Loucy (cell line): ENCODE data around the gene GNL3.

Source experiments
- H2AFZ ChIP-seq: fragments of 200-600 bp; sonication (generic); 2 replicates; pipeline ENCODE4 v1.6.0; 2016; ENCODE audit warnings: antibody characterized with exemption, mild to moderate bottlenecking, low read length, moderate library complexity
- H3F3A ChIP-seq: fragments of 200-600 bp; 2 replicates; pipeline ENCODE4 v1.6.0; 2016; ENCODE audit warnings: antibody characterized with exemption, low read depth, mild to moderate bottlenecking
- H3K27me3 ChIP-seq: fragments of 200-600 bp; sonication (generic); 2 replicates; pipeline ENCODE4 v1.6.1; 2014; ENCODE audit warnings: low read length, mild to moderate bottlenecking; ENCODE audit not compliant: insufficient read depth, poor library complexity, severe bottlenecking
- H3K36me3 ChIP-seq: fragments of 200-600 bp; sonication (generic); 2 replicates; pipeline ENCODE4 v1.6.1; 2016; ENCODE audit warnings: low read length; ENCODE audit not compliant: insufficient read depth
- H3K4me1 ChIP-seq: fragments of 200-600 bp; sonication (generic); 2 replicates; pipeline ENCODE4 v1.5.1; 2014; ENCODE audit warnings: low read length, mild to moderate bottlenecking; ENCODE audit not compliant: insufficient read depth, poor library complexity, severe bottlenecking
- H3K4me2 ChIP-seq: fragments of 200-600 bp; sonication (generic); 2 replicates; pipeline ENCODE4 v1.6.0; 2014; ENCODE audit warnings: antibody characterized with exemption, low read length, low read depth, mild to moderate bottlenecking; ENCODE audit not compliant: poor library complexity, severe bottlenecking
- H3K4me3 ChIP-seq: fragments of 200-600 bp; sonication (generic); 2 replicates; pipeline ENCODE4 v1.5.1; 2014; ENCODE audit warnings: low read length, mild to moderate bottlenecking, mixed read lengths; ENCODE audit not compliant: poor library complexity, severe bottlenecking
- H3K79me2 ChIP-seq: fragments of 200-600 bp; sonication (generic); 2 replicates; pipeline ENCODE4 v1.6.1; 2014; ENCODE audit warnings: low read length; ENCODE audit not compliant: insufficient read depth
- H3K9ac ChIP-seq: fragments of 200-600 bp; sonication (generic); 2 replicates; pipeline ENCODE4 v1.6.0; 2014; ENCODE audit warnings: mild to moderate bottlenecking, low read depth, low read length, moderate library complexity; ENCODE audit not compliant: poor library complexity, severe bottlenecking
- H3K9me2 ChIP-seq: fragments of 200-600 bp; sonication (generic); replicated peaks from 2 replicates; pipeline ENCODE4 v1.6.1; 2016; ENCODE audit warnings: low read depth, low read length, mixed read lengths
- H3K9me3 ChIP-seq: fragments of 200-600 bp; sonication (generic); 2 replicates; pipeline ENCODE4 v1.6.1; 2014; ENCODE audit warnings: mild to moderate bottlenecking, antibody characterized with exemption, low read length, low read depth; ENCODE audit not compliant: insufficient read depth
- H4K20me1 ChIP-seq: fragments of 200-600 bp; sonication (generic); 2 replicates; pipeline ENCODE4 v1.6.0; 2014; ENCODE audit warnings: antibody characterized with exemption, low read length, mild to moderate bottlenecking; ENCODE audit not compliant: insufficient read depth, poor library complexity, severe bottlenecking
- CTCF ChIP-seq: fragments of 200-600 bp; sonication (generic); conservative IDR thresholded peaks from 2 replicates; pipeline ENCODE4 v1.5.1; 2014; ENCODE audit warnings: mild to moderate bottlenecking, antibody characterized with exemption, low read length
- EZH2phosphoT487 ChIP-seq: fragments of 200-600 bp; IDR thresholded peaks from 2 replicates; pipeline ENCODE4 v1.6.1; 2018; ENCODE audit warnings: antibody characterized with exemption, mild to moderate bottlenecking, moderate library complexity, borderline replicate concordance

Gene GNL3

GRCh38 chr3:52743152-52743551 is 57.3 kb downstream of the GNL3 start:
- Histone ChIP-seq H3K27me3 (no peaks in the 10 kb centered on the region), H3K9me3 (no peaks in the 10 kb centered on the region), H3K4me3 (no peak overlapping the region), H2AFZ (no peak overlapping the region), H3K79me2 (no peaks in the 10 kb centered on the region), H3K36me3 (peaks cover 43% of the 10 kb centered on the region; the same call in 1 of the 2 replicates), H3K4me1 (no peaks in the 10 kb centered on the region), H3F3A (no peaks in the 10 kb centered on the region), H4K20me1 (no peaks in the 10 kb centered on the region), H3K9ac (no peak overlapping the region), H3K4me2 (no peak overlapping the region), H3K9me2 (no peaks in the 10 kb centered on the region)
- no peak for TF ChIP-seq CTCF
- no peak for TF ChIP-seq EZH2phosphoT487

DNA sequence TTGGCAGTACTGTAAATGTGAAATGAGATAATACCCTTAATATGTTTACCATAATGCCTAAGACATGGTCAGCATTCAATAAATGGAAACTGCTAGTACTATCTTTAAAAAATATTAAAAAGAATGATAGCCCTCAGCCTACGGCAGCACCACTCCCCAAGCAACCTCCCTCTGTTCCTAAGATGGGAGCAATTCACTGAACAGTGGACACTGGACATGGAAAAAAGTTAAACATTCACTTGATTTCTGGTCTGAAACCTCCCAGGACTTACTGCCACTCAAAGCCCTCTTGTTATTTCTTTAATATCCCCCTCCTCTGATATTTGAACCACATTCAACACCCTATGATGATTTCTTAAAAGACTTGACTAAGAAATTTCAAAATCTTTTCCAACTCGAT is 57.9 kb downstream of the GNL3 start:
- H3K79me2 ChIP-seq = no peaks in the 10 kb centered on the region
- no peaks in the 10 kb centered on the region for H3K4me1 ChIP-seq
- H3K4me3 ChIP-seq = no peak overlapping the region
- no peak overlapping the region for H2AFZ ChIP-seq
- H3K27me3 ChIP-seq = no peaks in the 10 kb centered on the region
- TF ChIP-seq CTCF (no peak), EZH2phosphoT487 (no peak)
- H3K9me3 ChIP-seq = no peaks in the 10 kb centered on the region
- H4K20me1 ChIP-seq = no peaks in the 10 kb centered on the region
- H3K9ac ChIP-seq = no peak overlapping the region
- H3K9me2 ChIP-seq = no peaks in the 10 kb centered on the region
- peaks cover 48% of the 10 kb centered on the region; the same call in 1 of the 2 replicates for H3K36me3 ChIP-seq
- no peaks in the 10 kb centered on the region for H3F3A ChIP-seq
- no peak overlapping the region for H3K4me2 ChIP-seq
